SU-DHL-6 (cell line): ENCODE measurements around the gene PTPN13.

Source experiments
- CTCF ChIP-seq: fragments of 200-600 bp; sonication (generic); IDR thresholded peaks from one replicate; pipeline ENCODE4 v1.5.1; 2017; ENCODE audit warnings: antibody characterized with exemption, mild to moderate bottlenecking, low read length, moderate library complexity; ENCODE audit not compliant: insufficient read depth, poor library complexity, severe bottlenecking
- EZH2phosphoT487 ChIP-seq: fragments of 200-600 bp; sonication (generic), shearing (Covaris generic); conservative IDR thresholded peaks from 2 replicates; pipeline ENCODE4 v1.6.1; 2018; ENCODE audit warnings: mild to moderate bottlenecking, antibody characterized with exemption, low read length, moderate library complexity, mixed read lengths

- no peak for TF ChIP-seq CTCF
- no peak for TF ChIP-seq EZH2phosphoT487
Measured at GRCh38 chr4:86757468-86757867, 163.4 kb downstream of the PTPN13 start.
